HAP-1 (cell line): ENCODE measurements around the gene KSR2.

Experiments used
- DNase-seq, 2 experiments: peaks; one replicate each; pipeline ENCODE4 v3.0.0-alpha.2; 2016 to 2020; ENCODE audit warnings: low spot score in 2 of 2
- H3K27me3 ChIP-seq: fragments of 250-450 bp; sonication (Bioruptor Pico); 2 replicates; pipeline ENCODE4 v1.5.1; 2020; ENCODE audit warnings: low read depth, mild to moderate bottlenecking, moderate library complexity
- H3K36me3 ChIP-seq: fragments of 250-450 bp; sonication (Bioruptor Pico); replicated peaks from 2 replicates; pipeline ENCODE4 v1.5.1; 2020; ENCODE audit warnings: mild to moderate bottlenecking
- H3K4me1 ChIP-seq: fragments of 250-450 bp; sonication (Bioruptor Pico); 2 replicates; pipeline ENCODE4 v1.5.1; 2020; ENCODE audit warnings: mild to moderate bottlenecking
- H3K4me3 ChIP-seq: fragments of 250-450 bp; sonication (Bioruptor Pico); 2 replicates; pipeline ENCODE4 v1.5.1; 2020; ENCODE audit warnings: mild to moderate bottlenecking, moderate library complexity
- H3K9me3 ChIP-seq: fragments of 250-450 bp; sonication (Bioruptor Pico); 2 replicates; pipeline ENCODE4 v1.5.1; 2020; ENCODE audit warnings: mild to moderate bottlenecking, moderate library complexity
- in situ Hi-C: fragments of 300-500 bp; cut with MboI; formaldehyde crosslinking; loops from 3 replicates; pipeline ENCODE4 v1.14.3; 2020; ENCODE audit warnings: low sequenced_read_pairs, inconsistent platforms, mixed read lengths

Gene KSR2

DNA sequence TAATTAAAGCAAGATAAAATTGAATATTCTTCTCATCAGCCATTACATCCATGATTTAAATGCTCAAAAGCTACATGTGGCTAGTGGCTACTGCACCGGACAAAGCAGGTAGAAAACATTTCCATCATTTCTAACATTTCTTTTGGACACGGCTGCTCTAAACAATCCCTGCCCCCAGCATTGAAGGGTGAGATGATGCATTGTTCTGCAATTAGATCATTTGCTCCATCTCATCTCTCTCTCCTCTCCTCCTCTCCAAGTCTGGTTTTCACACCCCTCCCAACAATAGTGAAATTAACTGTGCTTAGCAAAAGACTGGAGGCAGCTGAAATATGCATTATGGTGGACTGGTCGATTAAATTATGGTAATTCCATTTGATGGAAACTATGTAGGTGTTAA is 288.5 kb downstream of the KSR2 start:
- DNase-seq: no peak

DNA sequence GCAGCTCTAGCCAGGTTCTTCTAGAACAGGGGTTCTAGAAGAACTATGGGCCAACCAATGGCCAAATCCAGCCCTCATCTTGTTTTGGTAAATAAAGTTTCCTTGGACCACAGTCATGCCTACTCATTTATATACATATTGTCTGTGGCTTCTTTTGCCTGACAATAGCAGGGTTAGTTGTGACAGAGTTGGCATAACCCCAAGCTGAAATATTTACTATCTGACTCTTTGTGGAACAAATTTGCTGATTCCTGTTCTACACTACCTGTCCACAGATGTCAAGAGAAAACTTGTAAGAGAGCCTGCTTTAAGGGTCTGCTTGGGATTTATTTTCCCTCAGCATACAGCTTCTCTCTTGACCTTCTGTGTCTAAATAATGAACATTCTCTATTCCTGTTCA is 289.0 kb downstream of the KSR2 start:
- Histone ChIP-seq H3K27me3 (no peaks in the 10 kb centered on the region), H3K36me3 (no peaks in the 10 kb centered on the region), H3K4me1 (no peaks in the 10 kb centered on the region), H3K4me3 (no peak overlapping the region), H3K9me3 (no peaks in the 10 kb centered on the region)
- DNase-seq: no peak
- in situ Hi-C loops: no loop called here

More for the DNA sequence above, 288.5 kb downstream of the KSR2 start:
- Histone ChIP-seq H3K36me3 (no peaks in the 10 kb centered on the region), H3K4me3 (no peak overlapping the region), H3K9me3 (no peaks in the 10 kb centered on the region), H3K4me1 (no peaks in the 10 kb centered on the region), H3K27me3 (no peaks in the 10 kb centered on the region)
- in situ Hi-C loops: no loop called here

DNA sequence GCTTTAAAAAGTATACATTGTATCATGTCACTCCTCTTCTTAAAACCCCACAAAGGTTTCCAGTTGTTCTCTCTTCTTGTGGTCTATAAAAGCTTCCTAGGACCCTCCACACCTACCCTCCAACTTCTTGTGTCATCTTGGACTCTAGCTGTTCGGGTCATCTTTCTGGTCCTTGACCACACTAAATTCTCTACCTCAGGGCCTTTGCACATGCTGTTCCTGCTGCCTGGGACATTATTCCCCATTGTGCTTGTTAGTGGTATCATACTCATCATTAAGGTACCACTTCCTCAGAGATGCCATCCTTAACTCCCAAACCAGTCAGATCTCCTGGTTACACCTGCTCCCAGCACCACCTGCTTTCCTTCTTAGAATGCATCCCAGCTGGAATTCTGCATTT is 294.0 kb downstream of the KSR2 start:
- Histone ChIP-seq H3K27me3 (no peaks in the 10 kb centered on the region), H3K4me1 (no peaks in the 10 kb centered on the region), H3K4me3 (no peak overlapping the region), H3K36me3 (no peaks in the 10 kb centered on the region), H3K9me3 (no peaks in the 10 kb centered on the region)
- in situ Hi-C loops: no loop called here
- no peak for DNase-seq

DNA sequence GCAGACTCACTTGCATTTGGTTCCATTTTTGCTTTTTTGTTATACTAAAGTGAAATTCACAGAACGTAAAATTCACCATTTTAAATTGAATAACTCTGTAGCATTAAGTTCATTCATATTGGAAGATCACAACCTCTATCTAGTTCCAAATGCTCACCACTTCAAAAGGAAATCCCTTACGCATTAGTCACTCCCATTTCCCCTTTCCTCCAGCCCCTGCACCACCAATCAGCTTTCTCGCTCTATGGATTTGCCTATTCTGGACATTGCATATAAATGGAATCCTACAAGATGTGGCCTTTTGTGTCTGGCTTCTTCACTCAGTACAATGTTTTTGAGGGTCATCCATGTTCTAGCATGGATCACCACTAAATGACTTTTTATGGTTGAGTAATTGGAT is 294.5 kb downstream of the KSR2 start:
- H3K4me1 ChIP-seq: no peaks in the 10 kb centered on the region
- H3K27me3 ChIP-seq: no peaks in the 10 kb centered on the region
- H3K4me3 ChIP-seq: no peak overlapping the region
- in situ Hi-C loops: no loop called here
- no peak for DNase-seq
- no peaks in the 10 kb centered on the region for H3K9me3 ChIP-seq
- no peaks in the 10 kb centered on the region for H3K36me3 ChIP-seq

DNA sequence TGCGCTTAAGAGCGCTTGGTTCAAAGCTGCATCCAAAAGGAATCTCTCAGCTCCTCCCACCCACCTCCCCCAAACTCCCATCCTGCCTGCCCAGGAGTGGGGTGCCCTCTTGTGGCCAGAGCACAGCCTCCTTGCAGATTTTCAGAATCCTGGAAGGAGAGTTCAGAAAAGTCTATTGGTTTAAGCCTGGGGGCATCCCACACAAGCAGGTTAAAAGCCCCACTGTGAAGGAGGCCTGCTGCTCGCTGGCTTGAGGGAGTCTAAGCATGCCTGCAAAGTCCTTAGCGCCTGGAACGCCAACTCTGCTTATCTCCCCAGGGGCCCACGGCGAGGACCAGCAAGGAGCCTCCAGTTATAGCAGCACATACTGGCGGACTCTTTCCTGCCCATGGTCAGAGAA is 297.1 kb downstream of the KSR2 start:
- no peak overlapping the region for H3K4me3 ChIP-seq
- peak; percentile 6 to 60 for DNase-seq
- H3K4me1 ChIP-seq: no peaks in the 10 kb centered on the region
- H3K9me3 ChIP-seq: no peaks in the 10 kb centered on the region
- H3K36me3 ChIP-seq: no peaks in the 10 kb centered on the region
- in situ Hi-C loops: no loop called here
- peaks cover 4% of the 10 kb centered on the region; the same call in 1 of the 2 replicates for H3K27me3 ChIP-seq

DNA sequence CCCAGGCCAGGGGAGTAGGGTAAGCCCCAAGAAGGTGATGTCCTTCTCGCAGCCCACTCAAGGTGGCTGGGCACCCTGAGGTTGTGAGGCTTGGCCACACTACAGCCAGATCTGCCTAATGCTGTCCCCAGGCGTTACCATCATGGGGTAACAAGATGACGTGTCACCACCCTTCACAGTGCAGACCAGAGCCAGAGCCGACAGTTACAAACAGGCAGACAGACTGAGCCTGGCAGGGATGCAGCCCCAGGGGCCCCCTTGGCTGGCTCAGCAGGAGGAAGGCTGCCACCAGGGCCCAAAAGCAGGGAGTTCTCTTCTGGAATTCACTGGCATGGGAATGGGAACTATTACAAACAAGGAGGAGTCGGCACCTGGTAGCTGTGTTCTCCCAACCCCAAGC is 304.6 kb downstream of the KSR2 start:
- Histone ChIP-seq H3K4me1 (no peaks in the 10 kb centered on the region), H3K36me3 (no peaks in the 10 kb centered on the region), H3K9me3 (no peaks in the 10 kb centered on the region), H3K27me3 (peaks cover 4% of the 10 kb centered on the region; the same call in 1 of the 2 replicates), H3K4me3 (no peak overlapping the region)
- in situ Hi-C loops: no loop called here
- DNase-seq: no peak

DNA sequence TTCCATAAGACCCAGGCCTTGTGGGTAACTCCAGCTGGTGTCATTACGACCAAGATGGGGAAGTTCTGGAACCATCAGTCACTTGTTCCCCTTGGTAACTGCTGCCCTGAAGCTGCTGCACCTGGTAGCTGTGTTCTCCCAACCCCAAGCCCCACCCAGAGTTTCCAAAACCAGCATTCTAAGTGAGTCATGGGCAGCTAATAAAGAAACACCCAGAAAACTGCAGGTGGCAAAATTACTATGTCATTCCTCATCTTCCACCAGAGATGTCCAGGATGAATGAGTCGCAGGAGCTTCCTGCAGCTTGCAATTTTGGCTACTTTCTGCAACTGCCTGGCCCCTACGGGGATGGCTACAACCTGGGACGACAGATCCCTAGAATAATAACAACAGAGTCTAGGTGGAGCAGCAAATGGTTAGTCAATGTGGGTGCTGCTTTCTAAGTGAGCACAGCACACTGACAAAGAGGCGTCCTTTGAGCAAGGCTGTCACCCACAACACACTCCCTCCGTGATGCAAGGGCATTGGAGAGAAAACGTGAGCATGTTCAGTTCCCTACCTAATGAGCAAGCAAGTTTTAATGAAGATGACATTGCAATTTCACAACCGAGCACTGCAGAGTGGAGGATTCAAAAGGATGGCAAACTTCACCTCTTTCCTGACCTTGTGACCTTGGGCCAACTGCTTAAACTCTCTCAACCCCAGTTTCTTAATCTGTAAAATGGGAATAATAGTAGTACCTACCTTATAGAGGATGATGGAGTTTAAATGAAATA is 306.0 kb downstream of the KSR2 start:
- H3K4me1 ChIP-seq: no peaks in the 10 kb centered on the region
- H3K4me3 ChIP-seq: no peak overlapping the region
- H3K36me3 ChIP-seq: no peaks in the 10 kb centered on the region
- H3K9me3 ChIP-seq: no peaks in the 10 kb centered on the region
- H3K27me3 ChIP-seq: no peaks in the 10 kb centered on the region
- DNase-seq: no peak
- in situ Hi-C loops: no loop called here

DNA sequence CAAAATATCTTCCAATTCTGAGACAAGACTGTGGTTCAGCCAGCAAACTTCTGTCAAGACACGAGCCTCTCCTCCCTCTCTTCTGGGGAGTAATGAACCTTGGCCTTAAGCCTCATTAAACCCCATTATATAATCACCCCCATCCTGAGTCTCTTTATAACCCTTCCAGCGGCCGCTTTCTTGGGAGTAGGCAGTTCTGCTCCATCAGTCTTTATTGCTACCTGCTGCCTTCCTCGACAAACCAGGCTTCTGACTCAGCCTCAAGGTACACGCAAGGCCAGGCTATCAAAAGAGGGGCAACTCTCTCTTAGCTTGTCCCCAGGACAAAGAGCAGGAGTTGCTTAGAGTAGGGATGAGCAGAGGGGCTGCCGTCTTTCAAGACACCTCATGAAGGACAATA is 306.6 kb downstream of the KSR2 start:
- H3K4me3 ChIP-seq: no peak overlapping the region
- H3K9me3 ChIP-seq: no peaks in the 10 kb centered on the region
- in situ Hi-C loops: no loop called here
- DNase-seq: no peak
- H3K36me3 ChIP-seq: no peaks in the 10 kb centered on the region
- no peaks in the 10 kb centered on the region for H3K4me1 ChIP-seq
- no peaks in the 10 kb centered on the region for H3K27me3 ChIP-seq

DNA sequence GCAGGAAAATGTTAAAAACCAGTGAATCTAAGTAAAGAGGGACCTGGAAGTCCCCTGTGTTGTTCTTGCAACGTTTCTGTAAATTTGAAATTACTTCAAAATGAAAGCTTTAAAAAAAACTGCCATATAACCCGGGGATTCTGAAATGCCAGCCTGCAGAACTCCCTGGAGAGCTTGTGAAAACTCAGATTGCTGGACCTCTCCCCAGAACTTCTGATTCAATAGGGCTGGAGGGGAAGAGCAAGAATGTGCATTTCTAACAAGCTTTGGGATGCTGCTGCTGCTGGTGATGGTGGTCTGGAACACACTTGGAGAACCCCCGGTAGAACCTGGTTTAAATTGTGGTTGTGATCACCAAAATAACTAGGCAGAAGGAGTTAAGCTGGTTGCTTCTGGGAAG is 307.3 kb downstream of the KSR2 start:
- Histone ChIP-seq H3K9me3 (no peaks in the 10 kb centered on the region), H3K4me1 (no peaks in the 10 kb centered on the region), H3K4me3 (no peak overlapping the region), H3K36me3 (no peaks in the 10 kb centered on the region), H3K27me3 (no peaks in the 10 kb centered on the region)
- DNase-seq: no peak
- in situ Hi-C loops: no loop called here

DNA sequence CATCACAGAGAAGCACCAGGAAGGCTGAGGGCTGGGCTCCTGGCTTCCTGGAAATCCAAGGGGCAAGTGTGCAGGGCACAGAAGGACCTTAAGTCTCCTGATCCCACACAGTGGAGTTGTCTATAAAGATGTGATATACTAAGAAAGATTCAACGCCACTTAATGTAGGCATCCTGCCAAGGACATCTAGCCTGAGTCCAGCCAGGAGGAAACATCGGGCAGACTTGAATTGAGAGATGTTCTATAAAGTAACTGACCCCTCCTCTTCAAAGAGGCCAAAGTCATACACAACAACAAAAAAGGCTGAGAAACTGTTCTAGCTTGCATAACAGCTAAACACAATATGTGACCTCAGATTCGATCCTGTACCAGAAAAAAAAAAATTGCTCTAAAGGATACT is 307.9 kb downstream of the KSR2 start:
- H3K9me3 ChIP-seq: no peaks in the 10 kb centered on the region
- H3K4me3 ChIP-seq: no peak overlapping the region
- H3K36me3 ChIP-seq: no peaks in the 10 kb centered on the region
- H3K4me1 ChIP-seq: no peaks in the 10 kb centered on the region
- DNase-seq: no peak
- in situ Hi-C loops: no loop called here
- H3K27me3 ChIP-seq: no peaks in the 10 kb centered on the region

DNA sequence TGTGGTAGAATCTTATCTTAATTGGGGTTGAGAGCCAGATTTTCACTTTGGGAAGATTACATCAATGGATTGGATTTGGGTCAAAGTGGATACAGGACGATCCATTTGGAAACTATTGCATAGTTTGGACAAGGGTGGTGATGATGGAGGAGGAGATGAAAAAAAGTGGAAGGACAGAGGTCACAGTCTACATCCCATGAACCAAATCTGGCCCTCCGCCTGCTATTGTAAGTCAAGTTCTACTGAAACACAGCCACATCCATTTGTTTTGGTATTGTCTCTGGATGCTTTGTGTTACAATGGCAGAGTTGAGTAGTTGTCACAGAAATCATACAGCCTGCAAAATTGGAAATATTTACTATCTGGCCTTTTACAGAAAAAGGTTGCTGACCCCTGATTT is 310.6 kb downstream of the KSR2 start:
- in situ Hi-C loops: no loop called here
- no peaks in the 10 kb centered on the region for H3K9me3 ChIP-seq

DNA sequence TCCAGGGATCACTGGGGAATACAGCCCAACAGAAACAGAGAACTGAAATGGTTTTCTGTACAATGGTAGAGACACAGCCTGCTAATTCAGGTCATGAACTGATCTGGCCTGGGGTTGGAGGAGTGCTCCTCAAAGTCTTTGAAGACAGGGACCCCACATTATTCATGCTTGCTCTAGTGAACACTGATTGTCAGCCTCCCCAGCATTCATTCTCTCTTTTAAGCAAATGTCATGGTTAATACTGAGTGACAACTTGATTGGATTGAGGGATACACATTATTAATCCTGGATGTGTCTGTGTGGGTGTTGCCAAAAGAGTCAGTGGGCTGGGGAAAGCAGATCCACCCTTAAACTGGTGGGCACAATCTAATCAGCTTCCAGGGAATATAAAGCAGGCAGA is 319.0 kb downstream of the KSR2 start:
- in situ Hi-C loops: no loop called here
- no peaks in the 10 kb centered on the region for H3K36me3 ChIP-seq

More for the DNA sequence above, 310.6 kb downstream of the KSR2 start:
- Histone ChIP-seq H3K36me3 (no peaks in the 10 kb centered on the region), H3K27me3 (no peaks in the 10 kb centered on the region), H3K4me3 (no peak overlapping the region), H3K4me1 (no peaks in the 10 kb centered on the region)
- no peak for DNase-seq

DNA sequence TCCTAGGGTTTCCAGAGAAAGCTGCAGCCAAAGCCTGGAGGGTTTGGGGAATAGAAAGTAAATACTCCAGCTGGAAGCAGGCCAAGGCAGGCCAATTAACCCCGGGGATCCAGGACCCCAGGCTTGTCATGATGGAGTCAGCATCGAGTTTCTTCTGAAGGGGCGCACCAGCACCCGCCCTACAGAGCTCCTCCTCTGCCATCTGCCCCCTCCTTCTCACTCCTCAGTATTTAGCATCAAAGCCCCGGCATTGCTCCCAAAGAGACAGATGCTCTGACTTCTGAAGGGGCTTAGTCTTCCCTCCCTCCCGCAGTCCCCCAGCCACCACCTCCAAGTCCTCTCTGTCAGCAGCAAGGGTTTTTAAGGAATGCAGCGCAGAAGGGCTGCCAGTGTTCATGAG is 322.3 kb downstream of the KSR2 start:
- no peaks in the 10 kb centered on the region for H3K4me1 ChIP-seq
- no peaks in the 10 kb centered on the region for H3K27me3 ChIP-seq
- H3K36me3 ChIP-seq: no peaks in the 10 kb centered on the region
- in situ Hi-C loops: no loop called here
- H3K4me3 ChIP-seq: no peak overlapping the region
- H3K9me3 ChIP-seq: no peaks in the 10 kb centered on the region
- DNase-seq: no peak

More for the DNA sequence above, 319.0 kb downstream of the KSR2 start:
- no peaks in the 10 kb centered on the region for H3K4me1 ChIP-seq
- no peak for DNase-seq
- H3K9me3 ChIP-seq: no peaks in the 10 kb centered on the region
- no peaks in the 10 kb centered on the region for H3K27me3 ChIP-seq
- no peak overlapping the region for H3K4me3 ChIP-seq

DNA sequence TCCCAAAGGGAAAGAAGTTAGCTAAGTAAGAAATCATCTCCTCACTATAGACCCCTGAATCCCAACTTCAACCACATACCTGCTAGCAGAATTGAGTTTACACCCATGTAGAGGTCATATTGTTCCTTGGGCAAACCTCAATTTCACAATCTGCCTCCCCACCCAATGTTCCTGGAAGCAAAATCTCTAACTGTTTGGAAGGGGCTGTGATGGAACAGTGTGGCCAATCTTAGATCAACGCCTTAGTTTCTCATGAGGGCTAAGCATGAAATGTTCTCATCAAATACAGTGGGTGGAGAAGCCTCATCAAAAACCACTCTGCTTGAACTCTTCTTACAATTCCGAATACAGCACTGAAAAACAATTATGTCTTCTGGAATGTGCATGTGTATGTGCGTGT is 323.3 kb downstream of the KSR2 start:
- Histone ChIP-seq H3K9me3 (no peaks in the 10 kb centered on the region), H3K27me3 (no peaks in the 10 kb centered on the region), H3K36me3 (no peaks in the 10 kb centered on the region), H3K4me1 (no peaks in the 10 kb centered on the region), H3K4me3 (no peak overlapping the region)
- DNase-seq: no peak
- in situ Hi-C loops: no loop called here

DNA sequence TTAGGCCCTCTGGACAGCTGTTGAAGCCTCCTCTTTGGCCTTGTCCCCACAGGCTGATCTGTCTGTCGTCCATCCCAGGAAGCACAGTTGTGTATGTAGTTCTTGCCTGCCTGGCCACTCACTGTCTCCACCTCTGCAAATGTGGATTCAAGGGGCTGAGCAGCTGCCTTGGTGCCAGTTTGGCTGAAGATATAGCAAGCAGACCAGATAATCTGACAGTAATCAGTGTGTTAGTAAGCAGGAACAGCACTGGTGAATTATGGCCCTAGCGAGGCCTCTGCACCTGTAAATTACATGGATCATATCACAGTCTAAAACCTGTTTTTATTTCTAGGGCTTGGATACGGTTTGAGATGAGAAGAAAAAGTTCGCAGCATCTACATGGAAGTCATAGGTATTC is 324.8 kb downstream of the KSR2 start:
- DNase-seq: no peak
- Histone ChIP-seq H3K4me3 (no peak overlapping the region), H3K9me3 (no peaks in the 10 kb centered on the region), H3K36me3 (no peaks in the 10 kb centered on the region), H3K27me3 (no peaks in the 10 kb centered on the region), H3K4me1 (no peaks in the 10 kb centered on the region)
- in situ Hi-C loops: no loop called here
